Mesenchymal stem cell (in vitro differentiated cells and primary cell): ENCODE measurements around the gene CCDC6.
"Not testable (repeated sequence)": the region's sequence is repeated elsewhere in the genome, so short reads cannot be mapped to it uniquely, and the experiment has no call there.

Experiments
- DNase-seq: peaks from one replicate; pipeline ENCODE4 v3.0.0-alpha.2; 2013
- H2AFZ ChIP-seq: one replicate; pipeline ENCODE4 v1.6.1; 2013; ENCODE audit warnings: low read depth, mild to moderate bottlenecking, control low read depth, inconsistent platforms, low read length, moderate library complexity
- H2AK5ac ChIP-seq: 2 replicates; pipeline ENCODE4 v1.6.1; 2013; ENCODE audit warnings: low read length, moderate library complexity, mild to moderate bottlenecking, inconsistent platforms; ENCODE audit not compliant: severe bottlenecking
- H2BK120ac ChIP-seq: one replicate; pipeline ENCODE4 v1.6.1; 2013; ENCODE audit warnings: low read depth, mild to moderate bottlenecking, inconsistent platforms, low read length, moderate library complexity
- H2BK12ac ChIP-seq, 2 experiments: one replicate each; pipeline ENCODE4 v1.6.1; 2013; ENCODE audit warnings: inconsistent platforms in 2 of 2, low read length in 2 of 2, mild to moderate bottlenecking in 2 of 2, moderate library complexity in 2 of 2, control low read depth in 1 of 2
- H2BK15ac ChIP-seq: one replicate; pipeline ENCODE4 v1.6.1; 2013; ENCODE audit warnings: mild to moderate bottlenecking, low read depth, inconsistent platforms; ENCODE audit not compliant: poor library complexity, severe bottlenecking
- H2BK5ac ChIP-seq: 2 replicates; pipeline ENCODE4 v1.6.1; 2013; ENCODE audit warnings: low read depth, mild to moderate bottlenecking, low read length, control low read depth, inconsistent platforms; ENCODE audit not compliant: poor library complexity, severe bottlenecking
- H3K14ac ChIP-seq, 2 experiments: one replicate each; pipeline ENCODE4 v1.6.1; 2013; ENCODE audit warnings: inconsistent platforms in 2 of 2, low read length in 2 of 2, control low read depth in 1 of 2, mild to moderate bottlenecking in 1 of 2, moderate library complexity in 1 of 2
- H3K18ac ChIP-seq, 2 experiments: one replicate each; pipeline ENCODE4 v1.6.1; 2013; ENCODE audit warnings: inconsistent platforms in 2 of 2, low read length in 2 of 2, control low read depth in 1 of 2, low read depth in 1 of 2, mild to moderate bottlenecking in 1 of 2
- H3K23ac ChIP-seq, 2 experiments: one replicate each; pipeline ENCODE4 v1.6.1; 2013; ENCODE audit warnings: inconsistent platforms in 2 of 2, low read length in 2 of 2, mild to moderate bottlenecking in 2 of 2, moderate library complexity in 2 of 2, control low read depth in 1 of 2
- H3K27ac ChIP-seq: 2 replicates; pipeline ENCODE4 v1.5.1; 2013; ENCODE audit warnings: mild to moderate bottlenecking, moderate library complexity, low read length, control low read depth, inconsistent platforms; ENCODE audit not compliant: poor library complexity, severe bottlenecking
- H3K27me3 ChIP-seq, 2 experiments: 2 replicates each; pipeline versions ENCODE4 v1.6.1 to v1.7.0; 2013; ENCODE audit warnings: low read length in 2 of 2, mild to moderate bottlenecking in 2 of 2, moderate library complexity in 2 of 2, control low read depth in 1 of 2, inconsistent platforms in 1 of 2; ENCODE audit not compliant: control insufficient read depth in 1 of 2, insufficient read depth in 1 of 2
- H3K36me3 ChIP-seq, 2 experiments: 2 replicates each; pipeline versions ENCODE4 v1.6.1 to v1.7.0; 2013; ENCODE audit warnings: low read length in 2 of 2, control low read depth in 1 of 2, inconsistent platforms in 1 of 2, low read depth in 1 of 2, mild to moderate bottlenecking in 1 of 2; ENCODE audit not compliant: insufficient read depth in 2 of 2, control insufficient read depth in 1 of 2
- H3K4ac ChIP-seq, 2 experiments: one replicate each; pipeline ENCODE4 v1.6.1; 2013; ENCODE audit warnings: inconsistent platforms in 2 of 2, low read length in 2 of 2, mild to moderate bottlenecking in 2 of 2, moderate library complexity in 2 of 2, control low read depth in 1 of 2, low read depth in 1 of 2
- H3K4me1 ChIP-seq: 2 replicates; pipeline ENCODE4 v1.6.1; 2013; ENCODE audit warnings: low read depth, low read length, control low read depth; ENCODE audit not compliant: control insufficient read depth, insufficient read depth
- H3K4me2 ChIP-seq: 2 replicates; pipeline ENCODE4 v1.6.1; 2013; ENCODE audit warnings: low read length, mild to moderate bottlenecking, inconsistent platforms; ENCODE audit not compliant: poor library complexity, severe bottlenecking
- H3K4me3 ChIP-seq, 2 experiments: 2 replicates each; pipeline versions ENCODE4 v1.5.1 to v1.7.0; 2013; ENCODE audit warnings: low read length in 2 of 2, mild to moderate bottlenecking in 2 of 2, control low read depth in 1 of 2, low read depth in 1 of 2; ENCODE audit not compliant: insufficient read depth in 1 of 2
- H3K79me1 ChIP-seq: replicated peaks from 2 replicates; pipeline ENCODE4 v1.6.1; 2013; ENCODE audit warnings: mild to moderate bottlenecking, control low read depth, low read length, inconsistent platforms; ENCODE audit not compliant: poor library complexity, severe bottlenecking
- H3K9ac ChIP-seq: 2 replicates; pipeline ENCODE4 v1.7.0; 2013; ENCODE audit warnings: mild to moderate bottlenecking, low read length, moderate library complexity
- H3K9me3 ChIP-seq: 2 replicates; pipeline ENCODE4 v1.7.0; 2013; ENCODE audit warnings: mild to moderate bottlenecking, low read length; ENCODE audit not compliant: control insufficient read depth
- H4K8ac ChIP-seq: one replicate; pipeline ENCODE4 v1.6.1; 2013; ENCODE audit warnings: inconsistent platforms, mild to moderate bottlenecking, low read length, moderate library complexity
- H4K91ac ChIP-seq: one replicate; pipeline ENCODE4 v1.6.1; 2013; ENCODE audit warnings: mild to moderate bottlenecking, low read length, inconsistent platforms
- WGBS: methylation state at CpG from one replicate; pipeline ENCODE4 v1.1.7; 2013; ENCODE audit warnings: mixed read lengths; 5-methylcytosine and 5-hydroxymethylcytosine counted together

CCDC6 gene

DNA sequence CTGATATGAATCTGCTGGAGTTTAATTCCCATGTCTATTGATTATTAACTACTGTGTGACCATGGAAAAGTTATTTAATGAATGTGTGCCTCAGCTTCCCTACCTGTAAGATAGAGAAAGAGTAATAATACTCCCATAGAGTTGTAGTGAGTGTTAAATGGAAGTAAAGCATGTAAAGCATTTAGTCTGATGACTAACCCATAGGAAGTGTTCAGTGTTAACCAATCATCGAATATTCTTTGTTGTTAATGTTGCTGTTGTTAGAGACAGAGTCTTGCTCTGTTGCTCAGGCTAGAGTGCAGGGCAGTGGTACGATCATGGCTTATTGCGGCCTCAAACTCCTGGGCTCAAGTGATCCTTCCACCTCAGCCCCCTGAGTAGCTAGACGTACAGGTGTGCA lies 36.2 kb upstream of the CCDC6 start:
- H2BK15ac ChIP-seq = no peak overlapping the region
- no peaks in the 10 kb centered on the region for H3K4me1 ChIP-seq
- no peak overlapping the region for H4K91ac ChIP-seq
- H3K79me1 ChIP-seq = no peaks in the 10 kb centered on the region
- H3K27me3 ChIP-seq = peaks cover 3 to 5% of the 10 kb centered on the region in 2 experiments
- H3K27ac ChIP-seq = no peak overlapping the region
- H3K4ac ChIP-seq = no peak overlapping the region
- no peak overlapping the region for H3K4me2 ChIP-seq
- no peak overlapping the region for H3K14ac ChIP-seq
- DNase-seq = no peak
- H4K8ac ChIP-seq = no peak overlapping the region
- no peak overlapping the region for H2BK5ac ChIP-seq
- H3K9ac ChIP-seq = no peak overlapping the region
- 91% methylated on average over 3 of the region's 4 CpGs for WGBS
- no peak overlapping the region for H2AFZ ChIP-seq
- no peak overlapping the region for H2AK5ac ChIP-seq
- H3K9me3 ChIP-seq = no peaks in the 10 kb centered on the region
- no peaks in the 10 kb centered on the region for H3K36me3 ChIP-seq
- H3K23ac ChIP-seq = no peak overlapping the region
- no peak overlapping the region for H2BK120ac ChIP-seq
- H3K18ac ChIP-seq = no peak overlapping the region
- no peak overlapping the region for H2BK12ac ChIP-seq
- no peak overlapping the region for H3K4me3 ChIP-seq

DNA sequence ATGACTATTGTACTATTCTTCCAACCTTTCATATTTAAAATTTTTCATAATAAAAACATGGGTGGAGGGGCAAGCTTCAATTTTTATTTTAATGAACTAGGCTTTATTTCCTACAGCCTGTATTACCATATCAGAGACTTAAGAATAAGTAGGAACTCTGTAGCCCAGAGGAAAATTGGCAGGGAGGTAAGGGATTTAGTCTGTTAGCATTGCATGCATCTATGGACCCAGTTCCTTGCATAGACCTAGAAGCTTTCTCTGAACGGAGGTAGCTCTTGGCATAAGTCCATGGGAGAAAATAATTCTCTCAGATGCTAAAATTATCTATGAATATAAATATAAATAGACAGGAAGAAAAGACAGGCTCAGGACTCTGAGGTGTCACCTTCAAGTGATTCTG lies 31.4 kb upstream of the CCDC6 start:
- Histone ChIP-seq H2BK15ac (no peak overlapping the region), H4K8ac (no peak overlapping the region), H3K4me3 (no peak overlapping the region), H3K9ac (no peak overlapping the region), H3K27me3 (no peaks in the 10 kb centered on the region), H2BK120ac (no peak overlapping the region), H3K4ac (no peak overlapping the region), H2BK12ac (no peak overlapping the region), H3K79me1 (no peaks in the 10 kb centered on the region), H2AK5ac (no peak overlapping the region), H4K91ac (no peak overlapping the region), H3K4me1 (no peaks in the 10 kb centered on the region), H3K4me2 (no peak overlapping the region), H2BK5ac (no peak overlapping the region), H3K36me3 (no peaks in the 10 kb centered on the region), H3K18ac (no peak overlapping the region), H3K9me3 (no peaks in the 10 kb centered on the region), H3K23ac (no peak overlapping the region), H3K27ac (no peak overlapping the region), H3K14ac (no peak overlapping the region), H2AFZ (no peak overlapping the region)
- WGBS = no CpG with 5 or more reads among the region's 1 CpG
- DNase-seq = no peak

GRCh38 chr10:59934701-59935100 lies 28.3 kb upstream of the CCDC6 start:
- no peak overlapping the region for H3K14ac ChIP-seq
- no peaks in the 10 kb centered on the region for H3K79me1 ChIP-seq
- H4K8ac ChIP-seq = no peak overlapping the region
- DNase-seq = no peak
- H3K18ac ChIP-seq = no peak overlapping the region
- H2BK12ac ChIP-seq = no peak overlapping the region
- no peak overlapping the region for H2BK5ac ChIP-seq
- no peak overlapping the region for H3K4ac ChIP-seq
- H3K27ac ChIP-seq = no peak overlapping the region
- no peak overlapping the region for H2AK5ac ChIP-seq
- WGBS = 100% methylated on average over 1 of the region's 2 CpGs
- H3K36me3 ChIP-seq = no peaks in the 10 kb centered on the region
- H3K4me3 ChIP-seq = no peak overlapping the region
- no peaks in the 10 kb centered on the region for H3K9me3 ChIP-seq
- H3K4me2 ChIP-seq = no peak overlapping the region
- H2AFZ ChIP-seq = no peak overlapping the region
- no peak overlapping the region for H3K23ac ChIP-seq
- no peaks in the 10 kb centered on the region for H3K27me3 ChIP-seq
- H2BK120ac ChIP-seq = no peak overlapping the region
- H2BK15ac ChIP-seq = no peak overlapping the region
- H3K4me1 ChIP-seq = no peaks in the 10 kb centered on the region
- no peak overlapping the region for H3K9ac ChIP-seq
- H4K91ac ChIP-seq = no peak overlapping the region

- 88% methylated on average over 2 of the region's 5 CpGs for WGBS
- not testable (repeated sequence) for DNase-seq, H4K8ac ChIP-seq, H3K4me3 ChIP-seq, H2AFZ ChIP-seq, H3K14ac ChIP-seq, H3K79me1 ChIP-seq, H3K27ac ChIP-seq, H3K27me3 ChIP-seq, H4K91ac ChIP-seq, H3K23ac ChIP-seq, H3K18ac ChIP-seq, H3K9ac ChIP-seq, H3K4me1 ChIP-seq, H3K36me3 ChIP-seq, H2BK5ac ChIP-seq, H3K4ac ChIP-seq, H3K9me3 ChIP-seq, H2AK5ac ChIP-seq, H2BK15ac ChIP-seq, H2BK12ac ChIP-seq, H2BK120ac ChIP-seq, H3K4me2 ChIP-seq
Observed at GRCh38 chr10:59930788-59931521, 24.6 kb upstream of the CCDC6 start.
